PC-3 (cell line): ENCODE data around the gene MAP3K7CL. TPM values are rescaled to one million over a fixed set of nuclear protein-coding genes. Genes with fewer than 3 reads are reported as not detected.

ENCODE experiments used
- ATAC-seq: fragments of 200-7000 bp; cut with Tn5 transposase; 2 replicates; pipeline ENCODE4 v1.9.1; 2020; ENCODE audit warnings: mild to moderate bottlenecking, moderate library complexity
- BruUV-seq: library from RNA; stranded (reverse); fragments of 400-500 nt; replicated peaks from 2 replicates; lab custom pipeline; 2021; lab: Mats Ljungman, UMichigan
- CTCF ChIA-PET: fragments of 300-600 bp; sonication (Branson Sonifier 250); formaldehyde crosslinking; loops from one replicate; lab custom pipeline; 2022; ENCODE audit warnings: antibody characterized with exemption; lab: Charles Lee
- POLR2A ChIA-PET: fragments of 300-600 bp; sonication (Branson Sonifier 250); formaldehyde crosslinking; loops from one replicate; lab custom pipeline; 2022; ENCODE audit warnings: antibody characterized with exemption; ENCODE audit not compliant: unreplicated experiment; lab: Charles Lee
- DNase-seq: peaks from one replicate; pipeline ENCODE4 v3.0.0-alpha.2; 2015
- H2AFZ ChIP-seq: fragments of 300-600 bp; sonication (generic); 2 replicates; pipeline ENCODE4 v1.6.0; 2016; ENCODE audit warnings: antibody characterized with exemption, low read length
- H3F3A ChIP-seq: fragments of 300-600 bp; sonication (generic); one replicate; pipeline ENCODE4 v1.6.0; 2017; ENCODE audit warnings: antibody characterized with exemption, low read length, control low read depth, mild to moderate bottlenecking; ENCODE audit not compliant: unreplicated experiment
- H3K27ac ChIP-seq: fragments of 300-600 bp; sonication (generic); 2 replicates; pipeline ENCODE4 v1.5.1; 2016; ENCODE audit warnings: mild to moderate bottlenecking, low read length
- H3K27me3 ChIP-seq: fragments of 300-600 bp; sonication (generic); 2 replicates; pipeline ENCODE4 v1.6.1; 2016; ENCODE audit warnings: low read length, mixed read lengths
- H3K36me3 ChIP-seq: fragments of 300-600 bp; sonication (generic); 2 replicates; pipeline ENCODE4 v1.6.1; 2016; ENCODE audit warnings: low read depth, mixed run types, low read length, mixed read lengths
- H3K4me1 ChIP-seq: fragments of 300-600 bp; sonication (generic); 2 replicates; pipeline ENCODE4 v1.5.1; 2016; ENCODE audit warnings: low read length; ENCODE audit not compliant: insufficient read depth
- H3K4me2 ChIP-seq: fragments of 300-600 bp; sonication (generic); 2 replicates; pipeline ENCODE4 v1.6.0; 2016; ENCODE audit warnings: low read length
- H3K4me3 ChIP-seq: fragments of 300-600 bp; sonication (generic); 2 replicates; pipeline ENCODE4 v1.5.1; 2016; ENCODE audit warnings: mild to moderate bottlenecking, low read length, mixed read lengths
- H3K79me2 ChIP-seq: fragments of 300-600 bp; sonication (generic); 2 replicates; pipeline ENCODE4 v1.6.1; 2017; ENCODE audit warnings: low read length, mixed read lengths
- H3K9ac ChIP-seq: fragments of 300-600 bp; sonication (generic); 2 replicates; pipeline ENCODE4 v1.6.0; 2016; ENCODE audit warnings: mild to moderate bottlenecking, low read length
- H3K9me2 ChIP-seq: fragments of 300-600 bp; sonication (generic); replicated peaks from 2 replicates; pipeline ENCODE4 v1.6.1; 2016; ENCODE audit warnings: mixed run types, low read length, mixed read lengths
- H3K9me3 ChIP-seq: fragments of 300-600 bp; sonication (generic); 2 replicates; pipeline ENCODE4 v1.6.1; 2016; ENCODE audit warnings: low read length, mixed read lengths
- H4K20me1 ChIP-seq: fragments of 300-600 bp; sonication (generic); 2 replicates; pipeline ENCODE4 v1.6.1; 2016; ENCODE audit warnings: low read length, mixed read lengths
- EZH2 ChIP-seq: fragments of 300-600 bp; sonication (generic); IDR thresholded peaks from one replicate; pipeline ENCODE4 v1.6.1; 2017; ENCODE audit warnings: antibody characterized with exemption, mild to moderate bottlenecking, low read length; ENCODE audit not compliant: unreplicated experiment
- EZH2phosphoT487 ChIP-seq: fragments of 300-600 bp; sonication (generic); IDR thresholded peaks from 2 replicates; pipeline ENCODE4 v1.6.1; 2018; ENCODE audit warnings: mild to moderate bottlenecking, antibody characterized with exemption, low read length, borderline replicate concordance
- intact Hi-C: fragments of 100-400 bp; cut with micrococcal nuclease; formaldehyde crosslinking; loops from 2 replicates; pipeline ENCODE4 v1.9.0; 2023
- total RNA-seq: library from RNA; depleted of rRNA; stranded (reverse); fragments of >200 nt; gene quantifications from 2 replicates; pipeline ENCODE4 v1.2.3, GENCODE V29; 2014
- TF ChIP-seq, protein P1 (sequence below): fragments of 300-600 bp; sonication (generic); conservative IDR thresholded peaks from 2 replicates; pipeline ENCODE4 v1.5.1; 2017; ENCODE audit warnings: antibody characterized with exemption, low read depth, mild to moderate bottlenecking, low read length

The MAP3K7CL gene
- total RNA-seq, 1 experiment from 2014 or later: 1.3 TPM

- CTCF ChIA-PET: interaction anchor here (0.6 to 1.4 kb wide), 3 partner anchors 18 to 185 kb away, joined by 3 to 16 read pairs (median 4); no protein-coding TSS in a partner anchor
- Histone ChIP-seq H3K4me3 (no peak overlapping the region), H2AFZ (no peak overlapping the region; the same call in 1 of the 2 replicates), H3K9me2 (no peaks in the 10 kb centered on the region), H3K9ac (no peak overlapping the region), H3K79me2 (no peaks in the 10 kb centered on the region), H3K4me2 (no peak overlapping the region), H3K27me3 (no peaks in the 10 kb centered on the region), H3K9me3 (no peaks in the 10 kb centered on the region), H3F3A (no peaks in the 10 kb centered on the region), H3K36me3 (no peaks in the 10 kb centered on the region), H3K27ac (no peak overlapping the region), H3K4me1 (peaks cover 6% of the 10 kb centered on the region), H4K20me1 (no peaks in the 10 kb centered on the region)
- POLR2A ChIA-PET: no interaction called here
- no peak for DNase-seq
- intact Hi-C loops: loop anchor here (1.0 to 2.0 kb wide), 5 partner anchors 72 to 209 kb away; no protein-coding TSS in a partner anchor
- no peak for ATAC-seq
- no TSS peak for BruUV-seq
- TF ChIP-seq, protein P1, sequence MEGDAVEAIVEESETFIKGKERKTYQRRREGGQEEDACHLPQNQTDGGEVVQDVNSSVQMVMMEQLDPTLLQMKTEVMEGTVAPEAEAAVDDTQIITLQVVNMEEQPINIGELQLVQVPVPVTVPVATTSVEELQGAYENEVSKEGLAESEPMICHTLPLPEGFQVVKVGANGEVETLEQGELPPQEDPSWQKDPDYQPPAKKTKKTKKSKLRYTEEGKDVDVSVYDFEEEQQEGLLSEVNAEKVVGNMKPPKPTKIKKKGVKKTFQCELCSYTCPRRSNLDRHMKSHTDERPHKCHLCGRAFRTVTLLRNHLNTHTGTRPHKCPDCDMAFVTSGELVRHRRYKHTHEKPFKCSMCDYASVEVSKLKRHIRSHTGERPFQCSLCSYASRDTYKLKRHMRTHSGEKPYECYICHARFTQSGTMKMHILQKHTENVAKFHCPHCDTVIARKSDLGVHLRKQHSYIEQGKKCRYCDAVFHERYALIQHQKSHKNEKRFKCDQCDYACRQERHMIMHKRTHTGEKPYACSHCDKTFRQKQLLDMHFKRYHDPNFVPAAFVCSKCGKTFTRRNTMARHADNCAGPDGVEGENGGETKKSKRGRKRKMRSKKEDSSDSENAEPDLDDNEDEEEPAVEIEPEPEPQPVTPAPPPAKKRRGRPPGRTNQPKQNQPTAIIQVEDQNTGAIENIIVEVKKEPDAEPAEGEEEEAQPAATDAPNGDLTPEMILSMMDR: no peak
- TF ChIP-seq EZH2phosphoT487 (no peak), EZH2 (no peak)
These were observed 33.1 kb downstream of the MAP3K7CL start for GRCh38 chr21:29163341-29164115.

GRCh38 chr21:29164323-29164942, 34.0 kb downstream of the MAP3K7CL start:
- POLR2A ChIA-PET: no interaction called here
- H3K9me3 ChIP-seq: no peaks in the 10 kb centered on the region
- H4K20me1 ChIP-seq: no peaks in the 10 kb centered on the region
- intact Hi-C loops: loop anchor here (1.0 to 2.0 kb wide), 5 partner anchors 73 to 208 kb away; no protein-coding TSS in a partner anchor
- H3K4me2 ChIP-seq: peak overlapping the region; percentile 21; the same call in 1 of the 2 replicates
- no peaks in the 10 kb centered on the region for H3K36me3 ChIP-seq
- no peaks in the 10 kb centered on the region for H3K79me2 ChIP-seq
- peak; percentile 65 for ATAC-seq
- peak; percentile 86 for DNase-seq
- no peaks in the 10 kb centered on the region for H3K9me2 ChIP-seq
- H3K4me1 ChIP-seq: peaks cover 15% of the 10 kb centered on the region
- no peaks in the 10 kb centered on the region for H3K27me3 ChIP-seq
- no peak overlapping the region for H3K27ac ChIP-seq
- CTCF ChIA-PET: interaction anchor here (0.6 to 1.4 kb wide), 5 partner anchors 19 to 184 kb away, joined by 3 to 16 read pairs (median 3); no protein-coding TSS in a partner anchor
- peak overlapping the region; percentile 20; the same call in 1 of the 2 replicates for H2AFZ ChIP-seq
- H3K4me3 ChIP-seq: no peak overlapping the region
- no peaks in the 10 kb centered on the region for H3F3A ChIP-seq
- no peak overlapping the region for H3K9ac ChIP-seq
- BruUV-seq: no TSS peak
- TF ChIP-seq, protein P1: peak; percentile 95
- no peak for TF ChIP-seq EZH2phosphoT487
